CD4-positive, alpha-beta T cell (primary cell): ENCODE results near the gene OR56A3. TPM values are rescaled to one million over a fixed set of nuclear protein-coding genes. Genes with fewer than 3 reads are reported as not detected.

Experiments used
- ATAC-seq: fragments of 200-7000 bp; cut with Tn5 transposase; one replicate; pipeline ENCODE4 v1.10.0; 2022; ENCODE audit warnings: mild to moderate bottlenecking; ENCODE audit not compliant: poor library complexity
- CTCF ChIA-PET: fragments of 350-600 bp; sonication (Branson Sonifier 250); formaldehyde crosslinking; loops from one replicate; lab custom pipeline; 2021; ENCODE audit warnings: antibody characterized with exemption, inconsistent platforms; lab: Charles Lee
- POLR2A ChIA-PET: fragments of 350-600 bp; sonication (Branson Sonifier 250); formaldehyde crosslinking; loops from one replicate; lab custom pipeline; 2021; ENCODE audit warnings: antibody characterized with exemption, inconsistent platforms; lab: Charles Lee
- DNase-seq, 14 experiments: peaks; one replicate each; pipeline ENCODE4 v3.0.0-alpha.2; 2013 to 2020; ENCODE audit warnings: mixed read lengths in 2 of 14
- H3K27ac ChIP-seq, 2 donors: one replicate each; pipeline versions ENCODE4 v1.5.1 to v1.7.0; 2013; ENCODE audit warnings: low read length in 2 of 2, low read depth in 1 of 2, mild to moderate bottlenecking in 1 of 2
- H3K27me3 ChIP-seq, 2 experiments: 1 replicate in 1 of 2; 2 replicates in 1 of 2; pipeline versions ENCODE4 v1.6.1 to v1.7.0; 2013; ENCODE audit warnings: low read length in 2 of 2, control low read depth in 1 of 2, mild to moderate bottlenecking in 1 of 2, moderate library complexity in 1 of 2; ENCODE audit not compliant: insufficient read depth in 2 of 2, control insufficient read depth in 1 of 2
- H3K36me3 ChIP-seq: one replicate; pipeline ENCODE4 v1.6.1; 2013; ENCODE audit warnings: low read length, control low read depth; ENCODE audit not compliant: insufficient read depth
- H3K4me1 ChIP-seq: one replicate; pipeline ENCODE4 v1.6.1; 2013; ENCODE audit warnings: low read length, control low read depth; ENCODE audit not compliant: insufficient read depth
- H3K4me3 ChIP-seq: one replicate; pipeline ENCODE4 v1.5.1; 2013; ENCODE audit warnings: mild to moderate bottlenecking, low read length, moderate library complexity
- H3K9me3 ChIP-seq, 2 experiments: 1 replicate in 1 of 2; 2 replicates in 1 of 2; pipeline versions ENCODE4 v1.6.1 to v1.7.0; 2013; ENCODE audit warnings: low read length in 2 of 2, mild to moderate bottlenecking in 2 of 2, control low read depth in 1 of 2, moderate library complexity in 1 of 2; ENCODE audit not compliant: control insufficient read depth in 1 of 2, insufficient read depth in 1 of 2
- H3K27ac Mint-ChIP-seq: one replicate; pipeline ENCODE4 v1.8.0; 2020; ENCODE audit warnings: mixed read lengths
- H3K27me3 Mint-ChIP-seq: one replicate; pipeline ENCODE4 v1.8.0; 2021; ENCODE audit warnings: mixed read lengths
- H3K36me3 Mint-ChIP-seq: one replicate; pipeline ENCODE4 v1.8.0; 2021; ENCODE audit warnings: low read depth, mixed read lengths
- H3K4me1 Mint-ChIP-seq: one replicate; pipeline ENCODE4 v1.8.0; 2021; ENCODE audit warnings: low read depth, mixed read lengths
- H3K4me3 Mint-ChIP-seq: one replicate; pipeline ENCODE4 v1.8.0; 2020; ENCODE audit warnings: mild to moderate bottlenecking, mixed read lengths
- H3K9me3 Mint-ChIP-seq: one replicate; pipeline ENCODE4 v1.8.0; 2020; ENCODE audit warnings: mixed read lengths
- CTCF ChIP-seq: fragments of 200-600 bp; IDR thresholded peaks from one replicate; pipeline ENCODE4 v1.8.0; 2022; ENCODE audit warnings: antibody characterized with exemption, mild to moderate bottlenecking
- intact Hi-C, 2 experiments: fragments of 100-400 bp; cut with DNase I in 1 of 2; cut with micrococcal nuclease in 1 of 2; formaldehyde crosslinking; loops; one replicate each; pipeline versions ENCODE4 v1.15.1 to v1.9.0; 2023 to 2025; cut with DNase I, micrococcal nuclease
- total RNA-seq, 174 experiments: library from RNA in 2 of 174; stranded (reverse) in 2 of 174; gene quantifications; one replicate each; pipeline ENCODE4 v1.2.3 and lab custom pipeline; 2021 to 2026

The OR56A3 gene
- total RNA-seq, 2 experiments from 2014 or later, result not detected

GRCh38 chr11:5929571-5930368 lies 12.3 kb upstream of the OR56A3 start:
- DNase-seq (no peak), ATAC-seq (no peak)
- intact Hi-C loops, result no loop called here
- Histone ChIP-seq H3K4me1 (no peaks in the 10 kb centered on the region), H3K27me3 (no peaks in the 10 kb centered on the region), H3K36me3 (no peaks in the 10 kb centered on the region), H3K9me3 (peaks cover 0 to 43% of the 10 kb centered on the region in 2 experiments), H3K27ac (no peak overlapping the region), H3K4me3 (no peak overlapping the region)
- Mint-ChIP-seq H3K4me3 (no peak overlapping the region), H3K9me3 (peaks cover 10% of the 10 kb centered on the region), H3K4me1 (no peaks in the 10 kb centered on the region), H3K36me3 (no peaks in the 10 kb centered on the region), H3K27me3 (no peaks in the 10 kb centered on the region), H3K27ac (no peak overlapping the region)
- POLR2A ChIA-PET, result no interaction called here
- TF ChIP-seq CTCF, result no peak
- CTCF ChIA-PET, result no interaction called here

- Mint-ChIP-seq H3K4me3 (no peak overlapping the region), H3K27ac (no peak overlapping the region), H3K27me3 (no peaks in the 10 kb centered on the region), H3K4me1 (no peaks in the 10 kb centered on the region), H3K36me3 (no peaks in the 10 kb centered on the region), H3K9me3 (peaks cover 10% of the 10 kb centered on the region)
- Histone ChIP-seq H3K4me3 (no peak overlapping the region), H3K27ac (no peak overlapping the region), H3K36me3 (no peaks in the 10 kb centered on the region), H3K9me3 (peaks cover 0 to 48% of the 10 kb centered on the region in 2 experiments), H3K27me3 (no peaks in the 10 kb centered on the region), H3K4me1 (no peaks in the 10 kb centered on the region)
- ATAC-seq, result no peak
- intact Hi-C loops, result no loop called here
- DNase-seq, result no peak
- TF ChIP-seq CTCF, result no peak
- CTCF ChIA-PET, result no interaction called here
- POLR2A ChIA-PET, result no interaction called here
Observed at GRCh38 chr11:5930614-5931013, 11.4 kb upstream of the OR56A3 start.

- Histone ChIP-seq H3K4me1 (no peaks in the 10 kb centered on the region), H3K27ac (no peak overlapping the region), H3K4me3 (no peak overlapping the region), H3K27me3 (no peaks in the 10 kb centered on the region), H3K9me3 (peaks cover 0 to 50% of the 10 kb centered on the region in 2 experiments), H3K36me3 (no peaks in the 10 kb centered on the region)
- peaks cover 6% of the 10 kb centered on the region for H3K9me3 Mint-ChIP-seq
- H3K4me1 Mint-ChIP-seq, result no peaks in the 10 kb centered on the region
- H3K36me3 Mint-ChIP-seq, result no peaks in the 10 kb centered on the region
- no peak for DNase-seq
- no peaks in the 10 kb centered on the region for H3K27me3 Mint-ChIP-seq
- intact Hi-C loops, result no loop called here
- CTCF ChIA-PET, result no interaction called here
- POLR2A ChIA-PET, result no interaction called here
- H3K4me3 Mint-ChIP-seq, result no peak overlapping the region
- no peak for ATAC-seq
- H3K27ac Mint-ChIP-seq, result no peak overlapping the region
- no peak for TF ChIP-seq CTCF
Observed at GRCh38 chr11:5931061-5931460, 11.0 kb upstream of the OR56A3 start.
